ENCODE measurements around the gene GHR.
"Not testable (repeated sequence)": the region's sequence is repeated elsewhere in the genome, so short reads cannot be mapped to it uniquely, and the experiment has no call there.

Gene GHR

GRCh38 chr5:42721484-42721883, 298.2 kb downstream of the GHR start:
- no peak for DNase-seq

GRCh38 chr5:42734531-42735058, 311.4 kb downstream of the GHR start:
- DNase-seq; in situ Hi-C loops (cut with MboI; ENCODE audit: low pct_unique_long_range_greater_than_20kb, low sequenced_read_pairs): not testable (repeated sequence)

More at GRCh38 chr5:42721484-42721883, 298.2 kb downstream of the GHR start:
- in situ Hi-C loops (cut with MboI; ENCODE audit: low pct_unique_long_range_greater_than_20kb, low sequenced_read_pairs): no loop called here

GRCh38 chr5:42740920-42741319, 317.7 kb downstream of the GHR start:
- in situ Hi-C loops (cut with MboI; ENCODE audit: low pct_unique_long_range_greater_than_20kb, low sequenced_read_pairs): no loop called here
- no peak for DNase-seq

- in situ Hi-C loops (cut with MboI; ENCODE audit: low pct_unique_long_range_greater_than_20kb, low sequenced_read_pairs): no loop called here
Observed at GRCh38 chr5:42745426-42745825, 322.2 kb downstream of the GHR start.

GRCh38 chr5:42745856-42746255, 322.6 kb downstream of the GHR start:
- in situ Hi-C loops (cut with MboI; ENCODE audit: low pct_unique_long_range_greater_than_20kb, low sequenced_read_pairs): no loop called here
- no peak for DNase-seq

More at GRCh38 chr5:42745426-42745825, 322.2 kb downstream of the GHR start:
- no peak for DNase-seq

GRCh38 chr5:42749020-42749419, 325.8 kb downstream of the GHR start:
- DNase-seq: no peak

GRCh38 chr5:42750507-42750906, 327.3 kb downstream of the GHR start:
- DNase-seq: no peak
- in situ Hi-C loops (cut with MboI; ENCODE audit: low pct_unique_long_range_greater_than_20kb, low sequenced_read_pairs): no loop called here

More at GRCh38 chr5:42749020-42749419, 325.8 kb downstream of the GHR start:
- in situ Hi-C loops (cut with MboI; ENCODE audit: low pct_unique_long_range_greater_than_20kb, low sequenced_read_pairs): no loop called here

GRCh38 chr5:42751044-42751443, 327.8 kb downstream of the GHR start:
- in situ Hi-C loops (cut with MboI; ENCODE audit: low pct_unique_long_range_greater_than_20kb, low sequenced_read_pairs): no loop called here
- DNase-seq: no peak

GRCh38 chr5:42753099-42753498, 329.9 kb downstream of the GHR start:
- no peak for DNase-seq
- in situ Hi-C loops (cut with MboI; ENCODE audit: low pct_unique_long_range_greater_than_20kb, low sequenced_read_pairs): no loop called here

- in situ Hi-C loops (cut with MboI; ENCODE audit: low pct_unique_long_range_greater_than_20kb, low sequenced_read_pairs): no loop called here
- no peak for DNase-seq
Observed at GRCh38 chr5:42756606-42757601, 333.7 kb downstream of the GHR start, which contains the start of gene CCDC152. Gene CCDC152 (plus strand): TSS chr5:42756818. CDS start chr5:42759122, 2,304 bp downstream.

- in situ Hi-C loops (cut with MboI; ENCODE audit: low pct_unique_long_range_greater_than_20kb, low sequenced_read_pairs): no loop called here
- DNase-seq: no peak
Observed at GRCh38 chr5:42759456-42759855, 336.2 kb downstream of the GHR start.

GRCh38 chr5:42760426-42760825, 337.2 kb downstream of the GHR start:
- in situ Hi-C loops (cut with MboI; ENCODE audit: low pct_unique_long_range_greater_than_20kb, low sequenced_read_pairs): no loop called here

GRCh38 chr5:42761791-42762190, 338.6 kb downstream of the GHR start:
- in situ Hi-C loops (cut with MboI; ENCODE audit: low pct_unique_long_range_greater_than_20kb, low sequenced_read_pairs): no loop called here
- no peak for DNase-seq

More at GRCh38 chr5:42760426-42760825, 337.2 kb downstream of the GHR start:
- no peak for DNase-seq

- DNase-seq: peak; percentile 49
- in situ Hi-C loops (cut with MboI; ENCODE audit: low pct_unique_long_range_greater_than_20kb, low sequenced_read_pairs): no loop called here
Observed at GRCh38 chr5:42767491-42768105, 344.4 kb downstream of the GHR start.

- DNase-seq: no peak
- in situ Hi-C loops (cut with MboI; ENCODE audit: low pct_unique_long_range_greater_than_20kb, low sequenced_read_pairs): no loop called here
Observed at GRCh38 chr5:42768106-42768504, 344.9 kb downstream of the GHR start.

- in situ Hi-C loops (cut with MboI; ENCODE audit: low pct_unique_long_range_greater_than_20kb, low sequenced_read_pairs): no loop called here
Observed at GRCh38 chr5:42770003-42770402, 346.8 kb downstream of the GHR start.

More at GRCh38 chr5:42770003-42770402, 346.8 kb downstream of the GHR start:
- DNase-seq: no peak
